IMR-90 (cell line): Measurements from ENCODE around the gene SDK1. TPM values are rescaled to one million over a fixed set of nuclear protein-coding genes. Genes with fewer than 3 reads are reported as not detected.

Experiments
- ATAC-seq: fragments of 200-7000 bp; cut with Tn5 transposase; 2 replicates; pipeline ENCODE4 v1.9.1; 2020; ENCODE audit warnings: low read depth, mild to moderate bottlenecking, moderate library complexity
- BruUV-seq: library from RNA; stranded (reverse); fragments of 400-500 nt; replicated peaks from 2 replicates; lab custom pipeline; 2021; lab: Mats Ljungman, UMichigan
- CTCF ChIA-PET: fragments of 300-600 bp; formaldehyde crosslinking; extraction: SDS; loops from one replicate; lab custom pipeline; 2021; ENCODE audit warnings: antibody characterized with exemption; lab: Yijun Ruan, JAX
- POLR2A ChIA-PET: fragments of 300-600 bp; sonication (Branson Sonifier 250); formaldehyde crosslinking; loops from one replicate; lab custom pipeline; 2022; ENCODE audit warnings: antibody characterized with exemption; ENCODE audit not compliant: unreplicated experiment; lab: Charles Lee
- DNase-seq: peaks from one replicate; pipeline ENCODE4 v3.0.0; 2013
- H2AFZ ChIP-seq: replicated peaks from 2 replicates; pipeline ENCODE3; 2013; ENCODE audit warnings: low read length, mild to moderate bottlenecking; ENCODE audit not compliant: poor library complexity
- H2AK5ac ChIP-seq: 2 replicates; pipeline ENCODE4 v1.6.1; 2013; ENCODE audit warnings: low read depth, low read length, inconsistent platforms
- H2AK9ac ChIP-seq: replicated peaks from 2 replicates; pipeline ENCODE3; 2013; ENCODE audit warnings: mild to moderate bottlenecking, low read depth, low read length, moderate library complexity; ENCODE audit not compliant: poor library complexity
- H2BK120ac ChIP-seq: 2 replicates; pipeline ENCODE4 v1.6.1; 2013; ENCODE audit warnings: low read depth, low read length, inconsistent platforms
- H2BK15ac ChIP-seq: 3 replicates; pipeline ENCODE4 v1.6.1; 2013; ENCODE audit warnings: low read depth, low read length, inconsistent platforms
- H2BK20ac ChIP-seq: 2 replicates; pipeline ENCODE4 v1.6.1; 2013; ENCODE audit warnings: low read depth, mild to moderate bottlenecking, inconsistent platforms, low read length, moderate library complexity
- H2BK5ac ChIP-seq: 2 replicates; pipeline ENCODE4 v1.6.1; 2013; ENCODE audit warnings: mild to moderate bottlenecking, low read depth, low read length, inconsistent platforms; ENCODE audit not compliant: poor library complexity, severe bottlenecking
- H3K14ac ChIP-seq: replicated peaks from 2 replicates; pipeline ENCODE4 v1.6.1; 2013; ENCODE audit warnings: low read depth, low read length, inconsistent platforms
- H3K18ac ChIP-seq: 2 replicates; pipeline ENCODE4 v1.6.1; 2013; ENCODE audit warnings: low read depth, low read length, control low read depth
- H3K23ac ChIP-seq: 2 replicates; pipeline ENCODE4 v1.6.1; 2013; ENCODE audit warnings: low read depth, low read length, inconsistent platforms
- H3K27ac ChIP-seq: 2 replicates; pipeline ENCODE4 v1.5.1; 2013; ENCODE audit warnings: mild to moderate bottlenecking, control low read depth, low read length; ENCODE audit not compliant: insufficient read depth
- H3K27me3 ChIP-seq: 2 replicates; pipeline ENCODE4 v1.6.1; 2013; ENCODE audit warnings: low read length; ENCODE audit not compliant: control insufficient read depth, insufficient read depth
- H3K36me3 ChIP-seq: 2 replicates; pipeline ENCODE4 v1.6.1; 2013; ENCODE audit warnings: low read length, mixed read lengths; ENCODE audit not compliant: control insufficient read depth, insufficient read depth
- H3K4ac ChIP-seq: 2 replicates; pipeline ENCODE4 v1.6.1; 2013; ENCODE audit warnings: low read depth, low read length, inconsistent platforms
- H3K4me1 ChIP-seq: 2 replicates; pipeline ENCODE4 v1.6.1; 2013; ENCODE audit warnings: low read length, mixed read lengths; ENCODE audit not compliant: control insufficient read depth, insufficient read depth
- H3K4me2 ChIP-seq: 2 replicates; pipeline ENCODE4 v1.6.1; 2013; ENCODE audit warnings: low read depth, mild to moderate bottlenecking, control low read depth, low read length, moderate library complexity
- H3K4me3 ChIP-seq: 2 replicates; pipeline ENCODE4 v1.5.1; 2013; ENCODE audit warnings: low read depth, mild to moderate bottlenecking, control low read depth, low read length, moderate library complexity; ENCODE audit not compliant: insufficient read depth
- H3K56ac ChIP-seq: 2 replicates; pipeline ENCODE4 v1.6.1; 2013; ENCODE audit warnings: low read length, inconsistent platforms; ENCODE audit not compliant: insufficient read depth; ENCODE audit errors: extremely low read depth
- H3K79me1 ChIP-seq, 2 experiments: 2 replicates each; pipeline ENCODE4 v1.6.1; 2013; ENCODE audit warnings: low read length in 2 of 2, inconsistent platforms in 1 of 2, low read depth in 1 of 2
- H3K9ac ChIP-seq: 2 replicates; pipeline ENCODE4 v1.6.1; 2013; ENCODE audit warnings: low read depth, low read length, control low read depth
- H3K9me1 ChIP-seq: 2 replicates; pipeline ENCODE4 v1.6.1; 2013; ENCODE audit warnings: low read length, inconsistent platforms; ENCODE audit not compliant: insufficient read depth
- H3K9me3 ChIP-seq: 2 replicates; pipeline ENCODE4 v1.6.1; 2013; ENCODE audit warnings: low read length; ENCODE audit not compliant: control insufficient read depth, insufficient read depth
- H4K20me1 ChIP-seq: 2 replicates; pipeline ENCODE4 v1.6.1; 2013; ENCODE audit warnings: low read length, inconsistent platforms; ENCODE audit not compliant: insufficient read depth
- H4K5ac ChIP-seq: 2 replicates; pipeline ENCODE4 v1.6.1; 2013; ENCODE audit warnings: mild to moderate bottlenecking, low read depth, low read length, control low read depth
- H4K8ac ChIP-seq, 2 experiments: 2 replicates each; pipeline ENCODE4 v1.6.1; 2013; ENCODE audit warnings: low read depth in 2 of 2, low read length in 2 of 2, control low read depth in 1 of 2, inconsistent platforms in 1 of 2
- H4K91ac ChIP-seq: 2 replicates; pipeline ENCODE4 v1.6.1; 2013; ENCODE audit warnings: low read depth, low read length, inconsistent platforms; ENCODE audit not compliant: insufficient read depth
- CHD1 ChIP-seq: IDR thresholded peaks from 2 replicates; pipeline ENCODE4 v1.6.1; 2012; ENCODE audit warnings: low read depth, low read length, improper control_type of control experiment
- FOS ChIP-seq: fragments of 150-350 bp; IDR thresholded peaks from 2 replicates; pipeline ENCODE4 v1.6.1; 2016; ENCODE audit warnings: low read depth, low read length
- MAFK ChIP-seq: IDR thresholded peaks from 2 replicates; pipeline ENCODE4 v1.6.1; 2012; ENCODE audit warnings: low read depth, low read length, improper control_type of control experiment
- MXI1 ChIP-seq: IDR thresholded peaks from 2 replicates; pipeline ENCODE4 v1.6.1; 2012; ENCODE audit warnings: low read depth, mild to moderate bottlenecking, low read length, moderate library complexity, borderline replicate concordance
- POLR2A ChIP-seq: IDR thresholded peaks from 2 replicates; pipeline ENCODE4 v1.6.1; 2012; ENCODE audit warnings: mild to moderate bottlenecking, low read depth, low read length
- RAD21 ChIP-seq: IDR thresholded peaks from 2 replicates; pipeline ENCODE4 v1.6.1; 2012; ENCODE audit warnings: low read length, improper control_type of control experiment
- SMC3 ChIP-seq: fragments of 150-350 bp; IDR thresholded peaks from 2 replicates; pipeline ENCODE4 v1.6.1; 2016; ENCODE audit warnings: low read depth, mild to moderate bottlenecking, antibody characterized with exemption, low read length, moderate library complexity
- whole genome bisulfite sequencing, 2 experiments: methylation state at CpG; one replicate each; pipeline versions ENCODE4 v1.1.5 to v1.1.7; 2013; ENCODE audit warnings: missing lambda C conversion rate in 2 of 2; ENCODE audit not compliant: insufficient read length in 1 of 2; ENCODE audit errors: extremely low coverage in 2 of 2; 5-methylcytosine and 5-hydroxymethylcytosine counted together
- dilution Hi-C: fragments of 300-500 bp; cut with HindIII; formaldehyde crosslinking; loops from one replicate; pipeline ENCODE4 v1.14.3; 2018; ENCODE audit warnings: low sequenced_read_pairs; ENCODE audit not compliant: unreplicated experiment
- in situ Hi-C: fragments of 300-500 bp; cut with MboI; formaldehyde crosslinking; loops from 3 replicates; pipeline ENCODE4 v1.14.3; 2019; ENCODE audit warnings: low sequenced_read_pairs, inconsistent platforms, mixed read lengths
- intact Hi-C: fragments of 100-400 bp; cut with micrococcal nuclease; formaldehyde crosslinking; loops from 2 replicates; pipeline ENCODE4 v1.10.0; 2022
- polyA plus RNA-seq, 3 experiments: library from polyadenylated mRNA; depleted of rRNA; stranded (reverse); fragments of >200 nt; gene quantifications; 2 replicates each; pipeline ENCODE4 v1.2.3, GENCODE V29; 2012; ENCODE audit warnings: low replicate concordance in 1 of 3
- total RNA-seq: library from RNA; depleted of rRNA; stranded (reverse); fragments of >200 nt; gene quantifications from 2 replicates; pipeline ENCODE4 v1.2.3, GENCODE V29; 2012
- TF ChIP-seq, protein P1 (sequence below): fragments of 150-350 bp; IDR thresholded peaks from 2 replicates; pipeline ENCODE4 v1.6.1; 2016; ENCODE audit warnings: low read depth, mild to moderate bottlenecking, low read length, moderate library complexity, borderline replicate concordance

SDK1 gene
- total and polyA plus RNA-seq, 2 of the 4 experiments (the other 2 are of a cell fraction), result 1.5 to 1.6 TPM

DNA sequence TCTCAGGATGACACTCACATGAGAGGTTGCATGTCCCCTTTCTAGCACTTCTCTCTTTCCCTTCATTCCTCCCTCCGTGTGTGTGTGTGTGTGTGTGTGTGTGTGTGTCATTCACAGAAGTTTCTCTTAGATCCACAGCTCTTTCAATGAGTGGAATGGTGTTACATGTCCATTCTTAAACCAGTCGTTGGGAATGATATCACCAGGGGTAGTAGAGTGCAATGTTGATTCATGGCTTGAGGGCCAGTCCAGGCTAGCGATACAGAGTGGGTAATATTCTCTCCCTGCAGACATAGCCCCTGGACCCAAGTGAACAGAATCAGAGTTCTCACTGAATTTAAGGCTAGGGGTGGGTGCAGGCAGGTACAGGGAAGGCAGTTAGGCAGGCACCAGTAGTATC, 187.8 kb downstream of the SDK1 start:
- peaks cover 1% of the 10 kb centered on the region; the same call in 1 of the 2 replicates for H3K4me1 ChIP-seq
- H2AFZ ChIP-seq, result no peak overlapping the region
- H3K36me3 ChIP-seq, result no peaks in the 10 kb centered on the region
- H3K27me3 ChIP-seq, result no peaks in the 10 kb centered on the region
- H3K4me2 ChIP-seq, result no peak overlapping the region
- no peak overlapping the region for H3K18ac ChIP-seq
- H3K14ac ChIP-seq, result no peak overlapping the region
- H4K91ac ChIP-seq, result no peak overlapping the region
- ChIA-PET POLR2A (no interaction called here), CTCF (no interaction called here)
- no peak overlapping the region for H2BK120ac ChIP-seq
- intact Hi-C loops (loop anchor here (10.0 kb wide), 1 partner anchor 1146 kb away; no protein-coding TSS in a partner anchor), dilution Hi-C loops (no loop called here), in situ Hi-C loops (no loop called here)
- no peak overlapping the region for H2AK5ac ChIP-seq
- H3K9me3 ChIP-seq, result no peaks in the 10 kb centered on the region
- no peak overlapping the region for H4K5ac ChIP-seq
- no peak overlapping the region for H3K23ac ChIP-seq
- no peak overlapping the region for H3K4ac ChIP-seq
- no peak overlapping the region for H2BK15ac ChIP-seq
- H3K9me1 ChIP-seq, result 0 out of 2 replicates have a peak, but pooled peaks cover 2% of the 10 kb centered on the region
- no peak for DNase-seq
- H3K56ac ChIP-seq, result no peak overlapping the region
- no peaks in the 10 kb centered on the region for H4K20me1 ChIP-seq
- no peak overlapping the region for H2BK20ac ChIP-seq
- 86% methylated on average over 1 of the region's 3 CpGs; no CpG with 5 or more reads in 1 of the 2 experiments for WGBS, 2 experiments
- no peak overlapping the region for H3K27ac ChIP-seq
- H3K4me3 ChIP-seq, result no peak overlapping the region
- no peak for ATAC-seq
- TF ChIP-seq MXI1 (no peak), MAFK (no peak), FOS (no peak), CHD1 (no peak), SMC3 (no peak), POLR2A (no peak), RAD21 (no peak)
- TF ChIP-seq, protein P1, sequence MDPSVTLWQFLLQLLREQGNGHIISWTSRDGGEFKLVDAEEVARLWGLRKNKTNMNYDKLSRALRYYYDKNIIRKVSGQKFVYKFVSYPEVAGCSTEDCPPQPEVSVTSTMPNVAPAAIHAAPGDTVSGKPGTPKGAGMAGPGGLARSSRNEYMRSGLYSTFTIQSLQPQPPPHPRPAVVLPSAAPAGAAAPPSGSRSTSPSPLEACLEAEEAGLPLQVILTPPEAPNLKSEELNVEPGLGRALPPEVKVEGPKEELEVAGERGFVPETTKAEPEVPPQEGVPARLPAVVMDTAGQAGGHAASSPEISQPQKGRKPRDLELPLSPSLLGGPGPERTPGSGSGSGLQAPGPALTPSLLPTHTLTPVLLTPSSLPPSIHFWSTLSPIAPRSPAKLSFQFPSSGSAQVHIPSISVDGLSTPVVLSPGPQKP, result no peak
- BruUV-seq, result no TSS peak
- no peak overlapping the region for H3K9ac ChIP-seq
- no peak overlapping the region for H4K8ac ChIP-seq
- no peaks in the 10 kb centered on the region for H3K79me1 ChIP-seq
- H2BK5ac ChIP-seq, result no peak overlapping the region
- H2AK9ac ChIP-seq, result no peak overlapping the region
